ENCODE measurements around the gene ZPBP2. TPM values are rescaled to one million over a fixed set of nuclear protein-coding genes. Genes with fewer than 3 reads are reported as not detected.
A peak's percentile ranks its signal among the peaks of the same experiment; 100 is the strongest.

Gene ZPBP2
- total RNA-seq, 2 donors from 2014 or later: not detected

GRCh38 chr17:39863244-39863917 lies 4.6 kb upstream of the ZPBP2 start:
- Histone ChIP-seq H3K4me3 (ENCODE audit: low read length) (no peak overlapping the region), H3K4me1 (ENCODE audit: control insufficient read depth, insufficient read depth, low read length) (no peaks in the 10 kb centered on the region), H3K36me3 (ENCODE audit: control insufficient read depth, insufficient read depth, low read length) (no peaks in the 10 kb centered on the region), H3K9ac (ENCODE audit: extremely low read depth, low read length, poor library complexity, severe bottlenecking) (no peak overlapping the region), H3K9me3 (ENCODE audit: control insufficient read depth, low read length) (no peaks in the 10 kb centered on the region), H3K27me3 (ENCODE audit: control insufficient read depth, insufficient read depth, low read length, poor library complexity, severe bottlenecking) (peaks cover 63% of the 10 kb centered on the region), H3K27ac (ENCODE audit: low read depth, low read length) (no peak overlapping the region)
- WGBS, 2 experiments (ENCODE audit: insufficient coverage in 1 of 2, insufficient read length in 1 of 2): 95 to 100% methylated on average over 4 to 7 of the region's 7 CpGs
- H3K27ac Mint-ChIP-seq: no peak overlapping the region
- peaks cover 72% of the 10 kb centered on the region for H3K27me3 Mint-ChIP-seq (ENCODE audit: insufficient read depth)
- TF ChIP-seq CTCF (conservative IDR thresholded peaks at IDR 0.05): no peak
- H3K9me3 Mint-ChIP-seq: peaks cover 11% of the 10 kb centered on the region
- DNase-seq: no peak
- H3K4me1 Mint-ChIP-seq: no peaks in the 10 kb centered on the region
- H3K4me3 Mint-ChIP-seq: no peak overlapping the region
- H3K36me3 Mint-ChIP-seq (ENCODE audit: low read depth): no peaks in the 10 kb centered on the region

DNA sequence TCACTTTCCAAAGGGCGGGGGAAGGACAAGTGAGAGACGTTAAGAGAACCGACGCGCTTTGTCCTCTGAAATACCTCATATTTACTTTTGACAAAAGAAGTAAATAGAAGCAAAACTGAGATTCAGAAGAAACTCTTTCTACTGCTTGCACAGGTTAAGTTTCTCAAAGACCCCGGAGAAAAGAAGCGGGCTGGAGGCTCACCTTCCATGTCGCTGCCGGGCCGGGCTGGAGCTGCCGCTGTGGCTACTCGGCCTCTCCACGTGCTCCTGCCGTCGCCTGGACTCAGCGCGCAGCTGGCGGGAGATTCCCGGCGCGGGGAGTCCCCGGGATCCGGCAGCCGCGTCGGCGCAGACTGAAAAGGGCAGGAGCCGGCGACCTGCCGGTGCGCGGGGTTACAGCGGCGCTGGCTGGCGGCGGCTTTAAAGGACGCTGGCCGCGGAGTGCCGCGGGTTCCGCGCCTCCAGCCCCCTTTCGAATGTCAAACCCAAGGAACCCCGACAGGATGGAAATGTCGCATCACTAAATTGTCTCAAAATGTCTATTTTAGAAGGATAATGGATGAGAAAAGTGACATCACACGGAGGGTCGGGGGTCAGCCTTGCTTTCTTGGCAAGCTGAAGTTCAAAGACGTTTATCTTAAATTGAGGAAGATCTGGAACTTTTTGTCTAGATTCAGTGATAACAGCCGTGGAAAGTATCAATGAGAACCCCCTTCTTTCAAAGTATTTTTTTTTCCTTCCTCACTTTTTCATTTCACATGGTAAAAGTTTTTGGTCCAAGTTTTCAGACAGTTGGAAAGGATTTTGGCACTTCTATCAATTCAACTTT lies 3.9 kb upstream of the ZPBP2 start, which contains the start of gene IKZF3:
Gene IKZF3 (minus strand): TSS at position 395 of the 829 bp plus-strand sequence. CDS start 186 bp downstream, at position 209.
- Mint-ChIP-seq H3K27ac (no peak within 1 kb of the TSS), H3K36me3 (ENCODE audit: low read depth) (no peaks in the 10 kb centered on the region), H3K4me3 (no peak within 1 kb of the TSS), H3K9me3 (peaks cover 16% of the 10 kb centered on the region), H3K4me1 (no peaks in the 10 kb centered on the region), H3K27me3 (ENCODE audit: insufficient read depth) (peaks cover 80% of the 10 kb centered on the region)
- Histone ChIP-seq H3K4me1 (ENCODE audit: control insufficient read depth, insufficient read depth, low read length) (no peaks in the 10 kb centered on the region), H3K4me3 (ENCODE audit: low read length) (no peak within 1 kb of the TSS), H3K9me3 (ENCODE audit: control insufficient read depth, low read length) (no peaks in the 10 kb centered on the region), H3K27me3 (ENCODE audit: control insufficient read depth, insufficient read depth, low read length, poor library complexity, severe bottlenecking) (peaks cover 63% of the 10 kb centered on the region), H3K9ac (ENCODE audit: extremely low read depth, low read length, poor library complexity, severe bottlenecking) (no peak within 1 kb of the TSS), H3K27ac (ENCODE audit: low read depth, low read length) (no peak within 1 kb of the TSS), H3K36me3 (ENCODE audit: control insufficient read depth, insufficient read depth, low read length) (no peaks in the 10 kb centered on the region)
- peak; percentile 49 for TF ChIP-seq CTCF (conservative IDR thresholded peaks at IDR 0.05)
- WGBS, 2 experiments (ENCODE audit: insufficient coverage in 1 of 2, insufficient read length in 1 of 2): 10 to 11% methylated on average over 24 to 50 of the region's 50 CpGs
- peak; percentile 95 for DNase-seq

GRCh38 chr17:39866013-39866730 lies 1.8 kb upstream of the ZPBP2 start:
- DNase-seq: no peak
- Mint-ChIP-seq H3K27me3 (ENCODE audit: insufficient read depth) (peaks cover 82% of the 10 kb centered on the region), H3K4me1 (no peaks in the 10 kb centered on the region), H3K9me3 (peaks cover 16% of the 10 kb centered on the region), H3K36me3 (ENCODE audit: low read depth) (no peaks in the 10 kb centered on the region), H3K27ac (no peak overlapping the region), H3K4me3 (no peak overlapping the region)
- Histone ChIP-seq H3K9ac (ENCODE audit: extremely low read depth, low read length, poor library complexity, severe bottlenecking) (no peak overlapping the region), H3K9me3 (ENCODE audit: control insufficient read depth, low read length) (no peaks in the 10 kb centered on the region), H3K36me3 (ENCODE audit: control insufficient read depth, insufficient read depth, low read length) (no peaks in the 10 kb centered on the region), H3K4me3 (ENCODE audit: low read length) (no peak overlapping the region), H3K27me3 (ENCODE audit: control insufficient read depth, insufficient read depth, low read length, poor library complexity, severe bottlenecking) (peaks cover 61% of the 10 kb centered on the region), H3K27ac (ENCODE audit: low read depth, low read length) (no peak overlapping the region), H3K4me1 (ENCODE audit: control insufficient read depth, insufficient read depth, low read length) (no peaks in the 10 kb centered on the region)
- 92 to 100% methylated on average over 5 to 8 of the region's 8 CpGs for WGBS, 2 experiments (ENCODE audit: insufficient coverage in 1 of 2, insufficient read length in 1 of 2)
- no peak for TF ChIP-seq CTCF (conservative IDR thresholded peaks at IDR 0.05)

All from endodermal cell (in vitro differentiated cells).